ENCODE measurements around the gene LCK.

- TF ChIP-seq, protein P1, sequence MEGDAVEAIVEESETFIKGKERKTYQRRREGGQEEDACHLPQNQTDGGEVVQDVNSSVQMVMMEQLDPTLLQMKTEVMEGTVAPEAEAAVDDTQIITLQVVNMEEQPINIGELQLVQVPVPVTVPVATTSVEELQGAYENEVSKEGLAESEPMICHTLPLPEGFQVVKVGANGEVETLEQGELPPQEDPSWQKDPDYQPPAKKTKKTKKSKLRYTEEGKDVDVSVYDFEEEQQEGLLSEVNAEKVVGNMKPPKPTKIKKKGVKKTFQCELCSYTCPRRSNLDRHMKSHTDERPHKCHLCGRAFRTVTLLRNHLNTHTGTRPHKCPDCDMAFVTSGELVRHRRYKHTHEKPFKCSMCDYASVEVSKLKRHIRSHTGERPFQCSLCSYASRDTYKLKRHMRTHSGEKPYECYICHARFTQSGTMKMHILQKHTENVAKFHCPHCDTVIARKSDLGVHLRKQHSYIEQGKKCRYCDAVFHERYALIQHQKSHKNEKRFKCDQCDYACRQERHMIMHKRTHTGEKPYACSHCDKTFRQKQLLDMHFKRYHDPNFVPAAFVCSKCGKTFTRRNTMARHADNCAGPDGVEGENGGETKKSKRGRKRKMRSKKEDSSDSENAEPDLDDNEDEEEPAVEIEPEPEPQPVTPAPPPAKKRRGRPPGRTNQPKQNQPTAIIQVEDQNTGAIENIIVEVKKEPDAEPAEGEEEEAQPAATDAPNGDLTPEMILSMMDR (IDR thresholded peaks at IDR 0.05), result no peak
- TF ChIP-seq POLR2A (IDR thresholded peaks at IDR 0.05), result no peak
These were observed 32.0 kb upstream of the LCK start for GRCh38 chr1:32219022-32219421.
